NB4 (cell line): ENCODE results near the gene CD82.

Source experiments
- POLR2A ChIP-seq: IDR thresholded peaks from 2 replicates; pipeline ENCODE4 v1.6.1; 2011; ENCODE audit warnings: mild to moderate bottlenecking; ENCODE audit not compliant: insufficient read length; ENCODE audit errors: extremely low read depth
- TF ChIP-seq, protein P1 (sequence below): IDR thresholded peaks from one replicate; pipeline ENCODE4 v1.5.1; 2012; ENCODE audit warnings: low read depth, low read length

GRCh38 chr11:44531116-44531504 is 34.4 kb upstream of the CD82 start:
- TF ChIP-seq, protein P1, sequence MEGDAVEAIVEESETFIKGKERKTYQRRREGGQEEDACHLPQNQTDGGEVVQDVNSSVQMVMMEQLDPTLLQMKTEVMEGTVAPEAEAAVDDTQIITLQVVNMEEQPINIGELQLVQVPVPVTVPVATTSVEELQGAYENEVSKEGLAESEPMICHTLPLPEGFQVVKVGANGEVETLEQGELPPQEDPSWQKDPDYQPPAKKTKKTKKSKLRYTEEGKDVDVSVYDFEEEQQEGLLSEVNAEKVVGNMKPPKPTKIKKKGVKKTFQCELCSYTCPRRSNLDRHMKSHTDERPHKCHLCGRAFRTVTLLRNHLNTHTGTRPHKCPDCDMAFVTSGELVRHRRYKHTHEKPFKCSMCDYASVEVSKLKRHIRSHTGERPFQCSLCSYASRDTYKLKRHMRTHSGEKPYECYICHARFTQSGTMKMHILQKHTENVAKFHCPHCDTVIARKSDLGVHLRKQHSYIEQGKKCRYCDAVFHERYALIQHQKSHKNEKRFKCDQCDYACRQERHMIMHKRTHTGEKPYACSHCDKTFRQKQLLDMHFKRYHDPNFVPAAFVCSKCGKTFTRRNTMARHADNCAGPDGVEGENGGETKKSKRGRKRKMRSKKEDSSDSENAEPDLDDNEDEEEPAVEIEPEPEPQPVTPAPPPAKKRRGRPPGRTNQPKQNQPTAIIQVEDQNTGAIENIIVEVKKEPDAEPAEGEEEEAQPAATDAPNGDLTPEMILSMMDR = no peak
- no peak for TF ChIP-seq POLR2A
